Type B pancreatic cell (in vitro differentiated cells): ENCODE results near the gene RICTOR. TPM values are rescaled to one million over a fixed set of nuclear protein-coding genes. Genes with fewer than 3 reads are reported as not detected.

Source experiments
- DNase-seq: peaks from one replicate; pipeline ENCODE4 v3.0.0; 2021; ENCODE audit warnings: mixed read lengths; ENCODE audit not compliant: unreplicated experiment; ENCODE audit errors: extremely low spot score
- H3K27ac Mint-ChIP-seq: 2 replicates; pipeline ENCODE4 v1.8.0; 2021; ENCODE audit warnings: mild to moderate bottlenecking, mixed read lengths
- H3K27me3 Mint-ChIP-seq: 2 replicates; pipeline ENCODE4 v1.8.0; 2021; ENCODE audit warnings: mixed read lengths
- H3K36me3 Mint-ChIP-seq: 2 replicates; pipeline ENCODE4 v1.8.0; 2021; ENCODE audit warnings: mixed read lengths
- H3K4me1 Mint-ChIP-seq: one replicate; pipeline ENCODE4 v1.8.0; 2021; ENCODE audit warnings: mixed read lengths; ENCODE audit not compliant: unreplicated experiment
- H3K4me3 Mint-ChIP-seq: 2 replicates; pipeline ENCODE4 v1.8.0; 2021; ENCODE audit warnings: mild to moderate bottlenecking, mixed read lengths
- H3K9me3 Mint-ChIP-seq: 2 replicates; pipeline ENCODE4 v1.8.0; 2021; ENCODE audit warnings: mixed read lengths
- total RNA-seq: library from RNA; stranded (reverse); gene quantifications from 2 replicates; pipeline ENCODE4 v1.2.1, GENCODE V29; 2021; ENCODE audit warnings: low replicate concordance
- TF ChIP-seq, protein P1 (sequence below): fragments of 200-600 bp; sonication (generic); conservative IDR thresholded peaks from 2 replicates; pipeline ENCODE4 v1.5.0; 2021; ENCODE audit warnings: antibody characterized with exemption, mild to moderate bottlenecking

RICTOR gene
- total RNA-seq, 1 donor from 2014 or later, result 31.8 TPM

- Mint-ChIP-seq H3K4me3 (no peak overlapping the region), H3K4me1 (peaks cover 5% of the 10 kb centered on the region), H3K36me3 (peaks cover 16% of the 10 kb centered on the region), H3K27ac (no peak overlapping the region), H3K9me3 (peaks cover 8% of the 10 kb centered on the region), H3K27me3 (no peaks in the 10 kb centered on the region)
- TF ChIP-seq, protein P1, sequence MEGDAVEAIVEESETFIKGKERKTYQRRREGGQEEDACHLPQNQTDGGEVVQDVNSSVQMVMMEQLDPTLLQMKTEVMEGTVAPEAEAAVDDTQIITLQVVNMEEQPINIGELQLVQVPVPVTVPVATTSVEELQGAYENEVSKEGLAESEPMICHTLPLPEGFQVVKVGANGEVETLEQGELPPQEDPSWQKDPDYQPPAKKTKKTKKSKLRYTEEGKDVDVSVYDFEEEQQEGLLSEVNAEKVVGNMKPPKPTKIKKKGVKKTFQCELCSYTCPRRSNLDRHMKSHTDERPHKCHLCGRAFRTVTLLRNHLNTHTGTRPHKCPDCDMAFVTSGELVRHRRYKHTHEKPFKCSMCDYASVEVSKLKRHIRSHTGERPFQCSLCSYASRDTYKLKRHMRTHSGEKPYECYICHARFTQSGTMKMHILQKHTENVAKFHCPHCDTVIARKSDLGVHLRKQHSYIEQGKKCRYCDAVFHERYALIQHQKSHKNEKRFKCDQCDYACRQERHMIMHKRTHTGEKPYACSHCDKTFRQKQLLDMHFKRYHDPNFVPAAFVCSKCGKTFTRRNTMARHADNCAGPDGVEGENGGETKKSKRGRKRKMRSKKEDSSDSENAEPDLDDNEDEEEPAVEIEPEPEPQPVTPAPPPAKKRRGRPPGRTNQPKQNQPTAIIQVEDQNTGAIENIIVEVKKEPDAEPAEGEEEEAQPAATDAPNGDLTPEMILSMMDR, result no peak
- no peak for DNase-seq
Observed at GRCh38 chr5:39031041-39031440, 43.2 kb downstream of the RICTOR start.

DNA sequence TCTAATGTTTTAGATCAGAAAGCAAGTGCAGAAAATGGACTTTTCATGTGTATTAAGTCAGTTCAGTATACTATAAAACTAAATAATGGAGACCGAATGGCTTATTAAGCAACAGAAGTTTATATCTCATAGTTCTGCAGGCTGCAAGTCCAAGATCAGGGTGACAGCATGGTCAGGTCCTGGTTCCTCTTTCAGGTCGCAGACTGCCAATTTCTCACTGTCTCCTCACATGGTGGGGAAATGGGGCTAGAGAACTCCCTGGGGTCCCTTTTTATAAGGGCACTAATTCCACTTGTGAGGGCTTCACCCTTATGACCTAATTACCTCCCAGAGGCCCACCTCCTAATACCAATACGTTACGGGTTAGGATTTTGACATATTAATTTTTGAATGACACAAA, 48.7 kb downstream of the RICTOR start:
- peaks cover 8% of the 10 kb centered on the region for H3K9me3 Mint-ChIP-seq
- no peaks in the 10 kb centered on the region for H3K27me3 Mint-ChIP-seq
- DNase-seq, result no peak
- H3K27ac Mint-ChIP-seq, result no peak overlapping the region
- H3K4me3 Mint-ChIP-seq, result no peak overlapping the region
- H3K4me1 Mint-ChIP-seq, result peaks cover 15% of the 10 kb centered on the region
- H3K36me3 Mint-ChIP-seq, result peaks cover 22% of the 10 kb centered on the region
- TF ChIP-seq, protein P1, result no peak

DNA sequence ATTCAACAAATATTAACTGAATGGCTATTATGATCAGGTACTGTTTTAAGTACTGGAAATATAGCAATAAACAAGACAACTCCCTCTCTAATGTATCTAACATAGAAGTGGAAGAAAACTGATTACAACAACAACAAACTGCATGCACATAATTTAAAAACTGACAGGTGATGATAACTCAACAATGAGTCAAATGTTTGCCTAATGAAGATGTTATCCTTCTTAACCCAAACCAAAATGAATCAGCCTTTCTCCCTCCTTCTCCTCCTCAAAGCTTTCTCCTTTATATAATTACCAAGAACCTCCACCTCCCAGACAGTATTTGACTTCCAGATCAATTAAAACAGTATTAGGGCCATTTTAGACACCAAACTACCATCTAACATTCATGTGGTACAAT, 49.3 kb downstream of the RICTOR start:
- Mint-ChIP-seq H3K4me1 (peaks cover 15% of the 10 kb centered on the region), H3K9me3 (peaks cover 5% of the 10 kb centered on the region), H3K4me3 (no peak overlapping the region), H3K36me3 (peaks cover 20% of the 10 kb centered on the region), H3K27me3 (no peaks in the 10 kb centered on the region), H3K27ac (peak overlapping the region; percentile 17)
- no peak for DNase-seq
- TF ChIP-seq, protein P1, result no peak

GRCh38 chr5:39024005-39024404, 50.2 kb downstream of the RICTOR start:
- no peaks in the 10 kb centered on the region for H3K27me3 Mint-ChIP-seq
- TF ChIP-seq, protein P1, result no peak
- peaks cover 15% of the 10 kb centered on the region for H3K4me1 Mint-ChIP-seq
- no peak overlapping the region for H3K27ac Mint-ChIP-seq
- no peak overlapping the region for H3K4me3 Mint-ChIP-seq
- peaks cover 26% of the 10 kb centered on the region for H3K36me3 Mint-ChIP-seq
- no peak for DNase-seq
- peaks cover 4% of the 10 kb centered on the region for H3K9me3 Mint-ChIP-seq

GRCh38 chr5:39023121-39023520, 51.1 kb downstream of the RICTOR start:
- H3K4me3 Mint-ChIP-seq, result no peak overlapping the region
- no peak for DNase-seq
- peaks cover 32% of the 10 kb centered on the region for H3K36me3 Mint-ChIP-seq
- H3K4me1 Mint-ChIP-seq, result peaks cover 15% of the 10 kb centered on the region
- H3K9me3 Mint-ChIP-seq, result peaks cover 4% of the 10 kb centered on the region
- no peaks in the 10 kb centered on the region for H3K27me3 Mint-ChIP-seq
- TF ChIP-seq, protein P1, result no peak
- H3K27ac Mint-ChIP-seq, result no peak overlapping the region

DNA sequence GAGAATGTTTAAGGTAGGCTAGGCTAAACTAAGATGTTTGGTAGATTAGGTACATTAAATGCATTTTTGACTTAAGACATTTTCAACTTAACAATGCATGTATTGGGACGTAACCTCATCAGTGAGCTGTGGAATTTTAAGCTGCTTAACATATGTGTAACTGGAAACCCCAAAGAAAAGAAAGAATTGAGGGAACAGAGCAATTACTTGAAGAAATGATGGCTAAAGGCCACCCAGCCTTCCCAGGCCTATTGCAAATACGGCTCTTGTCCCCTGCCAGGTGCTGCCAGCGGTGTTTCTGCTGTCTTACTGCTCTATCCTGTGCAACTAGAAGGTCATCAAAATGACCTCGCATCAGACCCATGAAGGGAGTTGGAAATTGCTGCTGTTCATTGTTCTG, 52.0 kb downstream of the RICTOR start:
- H3K9me3 Mint-ChIP-seq, result no peaks in the 10 kb centered on the region
- TF ChIP-seq, protein P1, result no peak
- H3K4me3 Mint-ChIP-seq, result no peak overlapping the region
- H3K27me3 Mint-ChIP-seq, result no peaks in the 10 kb centered on the region
- peaks cover 26% of the 10 kb centered on the region for H3K36me3 Mint-ChIP-seq
- peaks cover 15% of the 10 kb centered on the region for H3K4me1 Mint-ChIP-seq
- no peak overlapping the region for H3K27ac Mint-ChIP-seq
- DNase-seq, result no peak
